ENCODE data around the gene MLIP.

Gene MLIP

GRCh38 chr6:54284161-54284860 lies 173.1 kb downstream of the MLIP start:
- no peak for DNase-seq (ENCODE audit: low read depth)

DNA sequence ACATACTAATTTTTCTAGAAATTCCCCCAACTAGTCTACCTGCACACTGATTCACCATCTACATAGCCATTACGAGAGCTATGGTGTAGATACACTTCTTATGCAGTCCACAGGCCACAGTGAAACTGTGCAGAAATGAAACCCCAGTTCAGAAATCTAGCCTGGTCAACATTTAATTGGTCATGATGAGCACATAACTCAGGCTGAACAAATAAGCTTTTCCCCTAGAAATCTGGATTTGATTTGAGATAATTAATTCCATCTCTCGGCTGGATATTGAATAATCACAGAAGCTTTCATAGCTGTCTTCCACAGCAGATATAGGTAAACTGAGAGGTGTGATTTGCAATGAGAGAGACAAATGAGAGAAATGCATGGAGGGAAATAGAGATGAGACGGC lies 174.4 kb downstream of the MLIP start:
- no peak for DNase-seq (ENCODE audit: low read depth)

- DNase-seq (ENCODE audit: low read depth) = no peak
Measured at GRCh38 chr6:54286141-54286540, 174.9 kb downstream of the MLIP start.

DNA sequence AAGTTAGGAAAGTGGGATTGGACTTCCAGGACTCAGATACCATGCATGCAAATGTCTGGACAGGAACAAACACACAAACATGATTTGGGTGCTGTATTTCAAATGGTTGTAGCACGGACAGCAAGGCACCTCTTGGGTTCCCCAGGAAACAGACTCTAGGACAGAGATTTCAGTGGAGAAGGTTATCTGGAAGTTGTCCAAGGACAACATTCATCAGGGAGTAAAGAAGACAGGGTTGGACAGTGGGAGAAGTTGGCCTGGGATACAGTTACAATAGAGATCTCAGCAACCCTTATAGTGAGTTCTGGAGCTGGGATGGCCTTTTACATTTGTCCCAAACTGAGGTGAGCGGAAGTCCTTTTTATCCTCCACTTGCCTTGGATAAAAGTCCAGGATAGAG lies 177.2 kb downstream of the MLIP start:
- DNase-seq (ENCODE audit: low read depth) = no peak

DNA sequence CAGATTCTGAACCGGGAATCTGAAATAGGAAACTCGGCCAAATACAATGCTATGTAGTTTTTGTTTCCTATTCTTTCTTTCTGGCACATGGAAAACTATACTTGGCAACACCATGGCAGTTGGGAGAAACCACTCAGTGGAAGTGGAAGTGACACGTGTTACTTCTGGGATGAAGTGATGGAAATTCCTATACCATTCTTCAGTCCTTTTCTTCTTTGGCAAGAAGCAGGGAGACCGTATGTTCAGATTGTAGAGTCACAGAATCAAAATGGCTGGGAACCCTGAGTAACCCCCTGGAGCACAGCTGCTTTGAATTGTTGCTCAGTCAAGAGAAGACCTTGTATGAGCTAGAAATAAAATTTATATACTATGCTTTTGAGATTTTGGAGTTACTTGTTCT lies 178.2 kb downstream of the MLIP start:
- no peak for DNase-seq (ENCODE audit: low read depth)

GRCh38 chr6:54291146-54291545 lies 179.9 kb downstream of the MLIP start:
- no peak for DNase-seq (ENCODE audit: low read depth)

DNA sequence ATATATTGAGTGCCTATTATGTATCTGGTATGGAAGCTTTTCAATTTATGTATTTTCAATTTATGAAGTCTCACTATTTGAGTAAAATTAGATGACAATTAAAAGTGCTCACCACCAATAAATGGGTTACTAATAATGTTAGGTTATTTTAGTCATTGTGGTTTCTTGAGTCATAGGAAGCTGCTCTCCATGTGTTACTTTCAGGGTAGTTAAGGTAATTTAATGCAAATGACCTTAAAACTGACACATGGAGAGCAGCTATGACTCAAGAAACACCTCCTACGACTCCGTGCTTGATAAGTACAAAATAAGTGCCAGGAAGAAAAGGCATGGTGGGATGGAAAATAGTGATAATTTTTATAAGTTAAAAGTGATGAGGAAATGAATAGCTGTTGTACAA lies 180.5 kb downstream of the MLIP start:
- DNase-seq (ENCODE audit: low read depth) = no peak

- DNase-seq (ENCODE audit: low read depth) = no peak
Measured at GRCh38 chr6:54294965-54295532, 183.8 kb downstream of the MLIP start.

- DNase-seq (ENCODE audit: low read depth) = no peak
Measured at GRCh38 chr6:54299542-54300269, 188.5 kb downstream of the MLIP start.

- DNase-seq (ENCODE audit: low read depth) = no peak
Measured at GRCh38 chr6:54301770-54302169, 190.5 kb downstream of the MLIP start.

DNA sequence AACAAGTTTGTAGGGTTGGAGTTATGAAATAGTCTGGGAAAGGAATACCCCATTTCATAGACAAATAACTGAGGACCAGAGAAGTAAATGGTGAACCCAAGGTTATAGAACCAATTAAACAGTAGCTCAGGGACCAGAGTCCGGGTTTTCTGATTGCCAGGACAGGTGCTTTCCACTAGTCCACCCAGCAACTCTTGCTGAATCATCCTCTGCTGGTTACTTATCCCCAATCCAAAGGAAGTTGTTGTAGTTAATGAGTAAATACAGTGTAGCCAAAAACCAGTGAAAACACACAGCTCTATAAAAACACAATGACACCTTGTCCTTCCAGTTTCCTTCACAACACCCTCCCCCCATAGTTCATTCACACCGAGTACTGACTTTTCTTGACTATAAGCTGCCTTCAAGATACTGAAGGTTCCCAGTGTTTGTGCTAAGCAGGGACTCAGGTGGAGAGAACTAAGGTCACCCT lies 196.2 kb downstream of the MLIP start:
- no peak for DNase-seq (ENCODE audit: low read depth)

DNA sequence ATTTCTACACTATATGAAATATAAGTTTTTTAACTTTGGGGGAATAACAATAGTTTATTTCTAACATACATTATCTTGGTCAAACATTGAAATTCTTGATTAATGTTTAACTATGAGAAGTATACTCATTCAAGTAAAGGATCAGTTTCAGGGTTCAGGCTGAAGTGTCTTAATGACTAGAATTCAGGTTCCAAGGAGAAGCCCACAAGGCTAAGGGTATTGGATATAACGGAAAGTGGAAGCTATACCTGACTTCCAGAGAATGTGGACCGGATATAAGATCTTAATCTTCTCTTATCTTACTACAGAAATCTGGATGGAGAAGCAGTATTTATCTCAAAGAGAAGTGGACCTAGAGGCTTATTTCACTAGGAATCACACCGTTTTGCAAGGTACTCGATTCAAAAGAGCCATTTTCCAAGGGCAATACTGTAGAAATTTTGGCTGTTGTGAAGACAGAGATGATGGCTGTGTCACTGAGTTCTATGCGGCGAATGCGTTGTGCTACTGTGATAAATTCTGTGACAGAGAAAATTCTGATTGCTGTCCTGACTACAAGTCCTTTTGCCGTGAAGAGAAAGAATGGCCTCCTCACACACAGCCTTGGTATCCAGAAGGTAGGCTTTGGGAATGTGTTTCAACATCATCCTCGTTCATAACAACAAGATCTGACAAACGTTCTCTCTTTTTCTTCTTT lies 197.2 kb downstream of the MLIP start, which contains the start of gene TINAG:
TSS of gene TINAG (plus strand) at position 153 of the 697 bp plus-strand sequence. CDS start at position 263, 110 bp downstream.
- DNase-seq (ENCODE audit: low read depth) = no peak

DNA sequence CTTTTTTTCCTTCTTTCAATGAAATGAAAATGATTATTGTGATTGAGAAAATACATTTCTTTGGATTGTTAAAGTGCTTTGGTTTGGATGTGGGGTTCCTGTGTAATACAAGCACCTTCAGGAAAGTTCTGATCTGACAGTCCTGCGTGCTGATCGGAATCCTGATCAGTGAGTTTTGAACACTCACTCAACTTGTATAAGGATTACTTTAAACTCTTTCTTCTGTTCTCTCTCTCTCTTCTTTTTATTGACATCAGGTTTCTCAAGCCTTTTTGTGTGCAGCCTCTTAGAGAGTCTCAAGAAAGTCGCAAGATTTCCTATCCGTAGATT lies 197.7 kb downstream of the MLIP start:
- DNase-seq (ENCODE audit: low read depth) = no peak

GRCh38 chr6:54310377-54311152 lies 199.3 kb downstream of the MLIP start:
- DNase-seq (ENCODE audit: low read depth) = no peak

- no peak for DNase-seq (ENCODE audit: low read depth)
Measured at GRCh38 chr6:54315656-54316055, 204.4 kb downstream of the MLIP start.

Measured in activated T-helper 9 cell treated with anti-CD3 and anti-CD28 coated beads, Interleukin-2, amount 50 U/mL, for 16 hours (primary cell).